ENCODE data around the gene CDS2.

- TF ChIP-seq CTCF (IDR thresholded peaks at IDR 0.05) (no peak), POLR2A (IDR thresholded peaks at IDR 0.05) (no peak)
Measured at GRCh38 chr20:5114403-5114802, 12.4 kb upstream of the CDS2 start.
